HG03442 (cell line): ENCODE results near the gene NUBPL.
"Not testable (repeated sequence)": the region's sequence is repeated elsewhere in the genome, so short reads cannot be mapped to it uniquely, and the experiment has no call there.

ENCODE experiments used
- ATAC-seq: cut with Tn5 transposase; IDR thresholded peaks from one replicate; pipeline ENCODE4 v1.9.1; 2021; ENCODE audit warnings: mild to moderate bottlenecking, moderate library complexity; ENCODE audit not compliant: unreplicated experiment

The NUBPL gene

GRCh38 chr14:31672709-31673108 lies 111.5 kb downstream of the NUBPL start:
- ATAC-seq: no peak

GRCh38 chr14:31677052-31677451 lies 115.8 kb downstream of the NUBPL start:
- ATAC-seq: no peak

GRCh38 chr14:31677630-31678029 lies 116.4 kb downstream of the NUBPL start:
- no peak for ATAC-seq

DNA sequence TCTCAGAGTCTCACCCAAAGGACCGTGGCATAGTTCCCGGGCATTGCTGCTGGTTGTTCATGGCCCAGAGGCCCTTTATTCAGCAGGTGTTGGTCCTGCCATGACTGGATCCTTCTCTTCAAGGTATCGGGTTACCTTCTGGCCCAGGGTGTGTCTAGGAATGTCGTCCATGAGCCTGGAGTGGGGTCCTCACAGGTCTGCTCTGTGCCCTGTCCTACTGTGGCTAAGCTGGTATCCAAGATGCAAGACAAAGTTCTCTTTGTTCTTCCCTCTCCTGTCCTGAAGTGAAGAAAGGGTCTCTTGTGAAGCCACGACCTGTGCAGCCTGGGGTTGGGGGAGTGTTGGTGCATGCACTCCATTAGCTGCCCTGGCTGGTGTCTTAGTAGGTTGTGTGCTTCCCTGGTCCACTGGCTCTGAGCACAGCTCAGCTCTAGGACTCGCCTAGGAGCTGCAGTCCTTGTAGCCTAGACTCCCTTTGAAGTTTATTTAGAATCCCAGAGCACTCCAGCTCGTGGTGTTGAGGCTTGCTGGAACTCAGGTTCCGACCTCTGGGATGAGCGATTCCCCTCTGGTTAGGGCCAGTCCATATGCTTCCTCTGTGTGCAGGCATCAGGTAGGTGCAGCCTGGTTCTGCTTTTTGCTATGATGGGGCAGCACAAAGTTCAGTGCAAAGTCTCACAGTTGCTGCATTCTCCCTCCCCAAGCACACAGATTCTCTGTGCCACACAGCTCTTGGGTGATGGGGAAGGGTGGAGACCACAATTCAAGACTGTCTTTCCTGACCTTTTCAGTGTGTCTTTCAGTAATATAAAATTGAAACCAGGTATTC lies 117.4 kb downstream of the NUBPL start:
- ATAC-seq: no peak

- ATAC-seq: no peak
These were observed 121.6 kb downstream of the NUBPL start for GRCh38 chr14:31682768-31683167.

DNA sequence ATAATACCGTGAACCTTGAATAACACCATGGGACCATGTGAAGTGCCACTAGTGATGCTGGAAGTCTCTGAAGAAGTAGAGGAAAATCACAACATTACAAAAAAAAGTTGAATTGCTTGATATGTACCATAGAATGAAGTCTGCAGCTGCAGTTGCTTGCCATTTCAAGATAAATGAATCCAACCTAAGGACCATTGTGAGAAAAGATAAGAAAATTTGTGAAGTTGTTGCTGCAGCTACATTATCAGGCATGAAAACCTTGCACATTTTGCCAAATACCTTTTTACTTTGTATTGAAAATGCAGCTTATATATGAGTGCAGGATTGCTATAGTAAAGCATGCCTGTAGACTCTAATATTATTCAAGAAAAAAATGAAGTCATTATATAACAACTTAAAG lies 126.5 kb downstream of the NUBPL start:
- no peak for ATAC-seq

DNA sequence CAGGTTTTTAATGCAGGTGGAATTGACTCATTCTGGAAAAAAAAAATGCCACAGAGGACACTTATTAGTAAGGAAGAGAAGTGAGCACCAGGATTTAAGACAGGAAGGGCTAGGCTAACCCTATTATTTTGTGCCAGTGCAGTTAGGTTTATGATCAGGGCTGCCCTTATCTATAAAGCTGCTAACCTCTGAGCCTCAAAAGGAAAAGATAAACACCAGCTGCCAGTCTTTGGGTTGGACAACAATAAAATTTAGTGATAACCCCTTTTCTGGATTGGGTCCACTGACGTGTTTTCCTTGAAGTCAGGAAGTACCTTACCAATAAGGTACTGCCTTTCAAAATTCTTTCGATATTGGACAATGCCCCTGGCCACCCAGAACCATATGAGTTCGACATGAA lies 128.9 kb downstream of the NUBPL start:
- no peak for ATAC-seq

GRCh38 chr14:31692376-31692781 lies 131.2 kb downstream of the NUBPL start:
- no peak for ATAC-seq

DNA sequence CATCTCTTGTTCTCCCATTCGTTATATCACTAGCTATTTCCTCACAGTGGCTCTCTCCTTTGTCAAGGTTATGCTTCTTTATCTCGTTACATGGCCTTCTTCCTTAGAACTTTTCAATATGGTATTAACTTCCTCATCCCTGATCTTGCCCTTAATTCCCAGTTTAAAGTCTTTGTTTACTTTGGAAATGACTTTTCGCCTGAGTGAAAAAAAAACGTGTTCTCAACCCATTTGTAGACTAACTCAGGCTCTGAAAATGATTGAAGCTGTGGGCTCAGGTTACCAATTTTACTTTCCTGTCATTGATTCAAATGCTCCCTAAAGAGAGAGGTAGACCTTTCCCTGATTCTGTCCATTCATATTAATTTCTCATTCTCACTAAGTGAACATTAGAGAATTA lies 135.2 kb downstream of the NUBPL start:
- no peak for ATAC-seq

GRCh38 chr14:31699809-31700208 lies 138.6 kb downstream of the NUBPL start:
- ATAC-seq: no peak

DNA sequence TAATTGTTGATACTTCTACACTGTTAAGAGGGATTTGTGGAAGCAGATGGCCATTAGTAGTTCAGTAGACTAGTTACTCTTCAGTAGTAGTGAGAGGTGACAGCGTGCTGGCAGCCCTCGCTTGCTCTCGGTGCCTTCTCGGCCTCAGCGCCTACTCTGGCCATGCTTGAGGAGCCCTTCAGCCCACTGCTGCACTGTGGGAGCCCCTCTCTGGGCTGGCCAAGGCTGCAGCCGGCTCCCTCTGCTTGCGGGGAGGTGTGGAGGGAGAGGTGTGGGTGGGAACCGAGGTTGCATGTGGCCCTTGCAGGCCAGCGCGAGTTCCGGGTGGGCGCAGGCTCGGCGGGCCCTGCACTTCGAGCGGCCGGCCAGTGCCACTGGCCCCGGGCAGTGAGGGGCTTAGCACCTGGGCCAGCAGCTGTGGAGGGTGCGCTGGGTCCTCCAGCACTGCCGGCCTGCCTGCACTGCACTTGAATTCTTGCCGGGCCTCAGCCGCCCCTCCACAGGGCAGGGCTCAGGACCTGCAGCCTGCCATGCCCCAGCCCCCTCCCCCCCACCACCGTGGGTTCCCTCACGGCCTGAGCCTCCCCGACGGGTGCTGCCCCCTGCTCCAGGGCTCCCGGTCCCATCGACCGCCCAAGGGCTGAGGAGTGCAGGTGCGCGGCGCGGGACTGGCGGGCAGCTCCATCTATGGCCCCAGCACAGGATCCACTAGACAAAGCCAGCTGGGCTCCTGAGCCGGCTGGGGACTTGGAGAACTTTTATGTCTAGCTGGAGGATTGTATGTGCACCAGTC lies 139.3 kb downstream of the NUBPL start:
- ATAC-seq: no peak

DNA sequence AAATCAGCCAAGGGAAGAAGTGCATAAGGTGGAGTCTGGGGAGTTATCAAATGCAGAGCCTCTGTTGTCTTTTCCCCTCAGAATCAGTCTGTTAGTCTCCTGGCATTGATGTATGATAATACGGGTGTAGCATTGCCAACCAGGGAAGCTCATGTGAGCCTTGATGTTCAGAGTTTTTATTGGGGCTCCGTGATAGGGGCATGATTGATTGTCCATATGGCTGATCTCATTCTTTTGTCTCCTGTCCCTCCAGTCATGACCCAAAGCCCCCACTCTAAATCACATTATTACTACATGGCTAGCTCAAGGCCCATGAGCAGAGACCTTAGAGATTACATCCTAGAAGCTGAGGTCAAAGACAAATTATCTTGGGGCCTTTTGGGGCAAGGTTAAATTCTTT lies 140.9 kb downstream of the NUBPL start:
- no peak for ATAC-seq

DNA sequence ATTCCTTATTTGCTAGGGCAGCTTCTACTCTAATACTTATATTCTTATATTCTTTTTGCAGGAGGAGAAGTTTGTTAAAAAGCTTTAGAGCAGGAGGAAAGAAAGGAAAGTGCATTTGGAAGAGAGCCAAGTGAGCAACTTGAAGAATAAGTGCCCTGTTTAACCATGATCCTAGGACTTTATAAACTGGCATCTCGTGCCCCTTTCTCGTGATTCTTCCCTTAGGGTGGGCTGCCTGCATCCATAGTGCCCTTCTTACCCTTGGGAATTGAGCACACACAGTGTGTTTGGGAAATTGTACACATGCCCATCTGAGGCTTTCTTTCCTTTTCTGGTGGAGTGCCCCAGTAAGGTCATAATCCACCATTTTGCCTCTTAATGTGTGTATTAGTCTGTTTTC lies 141.9 kb downstream of the NUBPL start:
- no peak for ATAC-seq

GRCh38 chr14:31705731-31706130 lies 144.5 kb downstream of the NUBPL start:
- ATAC-seq: no peak

DNA sequence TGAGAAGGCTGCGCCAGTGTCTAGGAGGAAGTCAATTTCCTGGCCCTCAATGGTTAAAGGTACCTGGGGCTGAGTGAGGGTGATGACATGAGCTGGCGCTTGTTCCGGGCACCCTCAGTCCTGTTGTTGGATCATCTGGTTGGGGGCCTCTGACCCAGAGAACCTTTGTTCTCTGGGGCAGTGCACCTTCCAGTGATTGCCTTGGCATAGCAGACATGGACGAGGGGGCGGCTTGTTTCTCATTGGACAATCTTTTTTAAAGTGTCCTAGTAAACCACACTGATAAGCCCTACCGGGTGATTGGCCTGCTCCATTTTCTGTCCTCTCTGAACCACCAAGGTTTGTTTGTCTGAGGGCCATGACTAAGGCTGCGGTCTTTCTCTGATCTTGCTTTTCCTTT lies 147.5 kb downstream of the NUBPL start:
- ATAC-seq: not testable (repeated sequence)

DNA sequence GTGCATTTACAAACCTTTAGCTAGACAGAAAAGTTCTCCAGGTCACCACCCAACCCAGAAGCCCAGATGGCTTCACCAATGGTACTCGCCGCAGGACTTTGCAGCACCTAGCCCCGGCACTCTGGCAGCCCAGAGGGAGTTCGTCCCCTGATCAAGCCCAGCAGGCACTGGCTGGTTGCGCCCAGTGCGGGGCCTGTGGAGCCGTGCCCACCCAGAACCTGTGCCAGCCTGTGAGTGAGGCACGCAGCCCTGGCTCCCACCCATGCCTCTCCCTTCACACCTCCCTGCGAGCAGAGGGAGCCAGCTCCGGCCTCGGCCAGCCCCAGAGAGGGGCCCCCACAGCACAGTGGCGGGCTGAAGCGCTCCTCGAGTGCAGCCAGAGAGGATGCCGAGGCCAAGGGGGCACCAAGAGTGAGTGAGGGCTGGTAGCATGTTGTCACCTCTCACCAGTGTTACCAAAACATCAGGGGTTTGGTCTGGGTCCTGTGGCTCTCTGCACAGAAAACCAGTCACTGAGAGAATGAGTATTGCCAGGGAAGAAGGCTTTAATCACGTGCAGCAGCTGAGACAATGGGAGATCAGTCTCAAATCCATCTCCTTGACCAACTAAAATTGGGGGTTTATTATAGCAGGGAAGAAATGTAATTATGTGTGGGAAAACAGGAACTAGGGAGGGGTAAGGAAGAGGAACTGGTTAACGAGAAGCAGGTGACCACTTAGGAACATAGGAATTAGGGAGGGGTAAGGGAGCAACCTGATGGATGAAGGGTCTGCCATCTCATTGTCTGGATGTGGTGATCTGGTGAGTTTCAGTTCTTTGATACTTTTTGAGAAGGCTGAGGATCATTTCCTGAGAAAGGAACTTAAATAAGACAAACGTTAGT lies 151.3 kb downstream of the NUBPL start:
- ATAC-seq: no peak

GRCh38 chr14:31716208-31716607 lies 155.0 kb downstream of the NUBPL start:
- ATAC-seq: no peak

GRCh38 chr14:31717294-31718085 lies 156.3 kb downstream of the NUBPL start:
- ATAC-seq: no peak

DNA sequence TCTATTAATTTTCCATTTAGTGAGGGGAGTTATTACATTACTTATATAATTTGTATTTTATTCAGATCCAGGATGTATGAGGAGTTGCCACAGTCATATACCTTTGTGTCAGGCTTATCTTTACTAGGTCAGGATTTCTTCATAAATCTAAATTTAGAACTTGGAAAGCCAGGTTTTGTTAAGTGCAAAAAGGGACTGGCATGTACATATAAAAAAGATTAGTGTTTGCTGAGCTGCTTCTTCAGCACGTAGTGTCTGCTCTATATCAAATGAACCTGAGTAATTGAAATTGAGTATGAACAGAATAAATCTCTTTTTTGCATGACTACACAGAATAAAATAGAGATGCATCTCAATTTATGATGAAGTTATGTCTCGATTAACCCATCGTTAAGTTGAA lies 157.4 kb downstream of the NUBPL start:
- ATAC-seq: no peak

DNA sequence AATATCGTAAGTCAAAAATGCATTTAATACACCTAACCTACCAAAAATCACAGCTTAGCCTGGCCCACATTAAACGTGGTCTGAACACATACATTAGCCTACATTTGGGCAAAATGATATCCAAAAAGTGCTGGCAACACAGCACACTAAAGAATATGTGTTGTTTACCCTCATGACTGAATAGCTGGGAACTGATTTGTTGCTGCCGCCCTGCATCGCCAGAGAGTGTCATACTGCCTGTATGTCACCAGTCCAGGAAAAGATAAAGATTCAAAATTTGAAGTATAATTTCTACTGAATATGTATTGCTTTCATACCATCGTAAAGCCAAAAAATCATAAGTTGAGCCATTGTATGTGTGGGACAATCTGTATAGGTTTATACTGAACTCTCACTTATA lies 157.8 kb downstream of the NUBPL start:
- ATAC-seq: no peak
